ENCODE measurements around the gene TRIM46. TPM values are rescaled to one million over a fixed set of nuclear protein-coding genes. Genes with fewer than 3 reads are reported as not detected.
A peak's percentile ranks its signal among the peaks of the same experiment; 100 is the strongest.

Gene TRIM46, protein sequence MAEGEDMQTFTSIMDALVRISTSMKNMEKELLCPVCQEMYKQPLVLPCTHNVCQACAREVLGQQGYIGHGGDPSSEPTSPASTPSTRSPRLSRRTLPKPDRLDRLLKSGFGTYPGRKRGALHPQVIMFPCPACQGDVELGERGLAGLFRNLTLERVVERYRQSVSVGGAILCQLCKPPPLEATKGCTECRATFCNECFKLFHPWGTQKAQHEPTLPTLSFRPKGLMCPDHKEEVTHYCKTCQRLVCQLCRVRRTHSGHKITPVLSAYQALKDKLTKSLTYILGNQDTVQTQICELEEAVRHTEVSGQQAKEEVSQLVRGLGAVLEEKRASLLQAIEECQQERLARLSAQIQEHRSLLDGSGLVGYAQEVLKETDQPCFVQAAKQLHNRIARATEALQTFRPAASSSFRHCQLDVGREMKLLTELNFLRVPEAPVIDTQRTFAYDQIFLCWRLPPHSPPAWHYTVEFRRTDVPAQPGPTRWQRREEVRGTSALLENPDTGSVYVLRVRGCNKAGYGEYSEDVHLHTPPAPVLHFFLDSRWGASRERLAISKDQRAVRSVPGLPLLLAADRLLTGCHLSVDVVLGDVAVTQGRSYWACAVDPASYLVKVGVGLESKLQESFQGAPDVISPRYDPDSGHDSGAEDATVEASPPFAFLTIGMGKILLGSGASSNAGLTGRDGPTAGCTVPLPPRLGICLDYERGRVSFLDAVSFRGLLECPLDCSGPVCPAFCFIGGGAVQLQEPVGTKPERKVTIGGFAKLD
- 2.1 TPM for total RNA-seq
- 0.28 TPM for polyA plus RNA-seq (ENCODE audit: insufficient read depth, low read depth, low replicate concordance)
- long read RNA-seq, donor 1 = 0 reads
- long read RNA-seq, donor 2 = 0 reads
- long read RNA-seq, donor 3 = 0 reads
- long read RNA-seq, donor 4 = 0 reads
- long read RNA-seq, donor 5 = 0 reads
- long read RNA-seq, donor 6 = 0 reads
- long read RNA-seq, donor 7, partial matches to known transcripts = 1 of 1 reads
- long read RNA-seq, donor 7, other reads (novel, unspliced or antisense) = 0 of 1 reads
- long read RNA-seq, donor 8 = 0 reads
- long read RNA-seq, donor 9 = 0 reads
- long read RNA-seq, donor 10 = 0 reads

DNA sequence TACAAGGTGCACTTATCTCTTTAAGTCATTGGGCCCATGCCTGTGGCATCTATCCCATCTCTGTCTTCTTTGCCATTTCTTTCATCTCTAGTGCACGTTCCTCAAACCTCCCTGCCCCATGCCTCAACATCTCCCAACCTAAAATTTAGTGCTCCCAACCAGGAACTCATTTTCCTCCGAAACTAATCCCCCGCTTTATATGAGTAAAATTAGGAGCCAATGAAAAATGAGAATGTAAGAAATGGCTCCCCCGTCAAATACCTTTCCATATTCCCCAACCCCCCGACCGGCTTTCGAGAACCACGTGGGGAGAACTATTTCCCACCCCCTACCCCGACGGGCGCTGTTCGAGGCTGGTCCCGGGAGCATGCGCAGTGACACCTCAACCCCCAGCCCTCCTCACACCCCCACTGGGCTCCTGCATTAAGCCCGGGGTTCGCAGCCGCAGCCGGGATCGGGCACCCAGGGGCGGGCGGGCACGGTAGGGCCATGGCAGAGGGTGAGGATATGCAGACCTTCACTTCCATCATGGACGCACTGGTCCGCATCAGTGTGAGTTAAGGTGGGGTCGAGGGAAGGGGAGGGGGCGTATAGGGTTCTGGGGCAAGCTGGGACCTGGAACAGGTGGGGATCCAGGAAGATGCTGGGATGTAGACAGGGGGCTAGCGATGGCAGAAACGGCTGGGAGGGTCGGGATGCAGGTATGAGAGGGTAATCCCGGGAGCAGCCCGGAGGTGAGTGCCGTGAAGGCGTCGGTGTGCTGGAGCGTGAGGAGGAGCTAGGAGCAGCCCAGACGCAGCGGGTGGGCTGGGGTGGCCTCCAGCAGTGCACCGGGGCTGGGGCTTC, at the start of gene TRIM46:
Gene TRIM46, plus strand, starts transcription at position 372 of the 846 bp plus-strand sequence. Its CDS starts 118 bp downstream, at position 490.
- Histone ChIP-seq H3K4me1 (ENCODE audit: control insufficient read depth in 2 of 3, insufficient read depth in 2 of 3, low read depth in 1 of 3, low read length in 3 of 3) (peaks cover 0 to 19% (median 10%) of the 10 kb centered on the region in 3 donors), H3K27ac (ENCODE audit: low read depth in 2 of 2, low read length in 2 of 2) (peak within 1 kb of the TSS; percentile 92), H3K9ac (ENCODE audit: low read length in 3 of 3) (peak within 1 kb of the TSS; percentile 55 to 92 (median 86)), H3K36me3 (ENCODE audit: control insufficient read depth in 2 of 3, insufficient read depth in 3 of 3, low read length in 3 of 3) (peaks cover 4 to 14% (median 10%) of the 10 kb centered on the region in 3 donors), H3K4me3 (ENCODE audit: low read length in 3 of 3) (peak within 1 kb of the TSS; percentile 82 to 94 (median 93)), H3K27me3 (ENCODE audit: control insufficient read depth, insufficient read depth, low read length) (no peaks in the 10 kb centered on the region), H3K9me3 (ENCODE audit: control insufficient read depth in 2 of 3, insufficient read depth in 1 of 3, low read length in 3 of 3) (no peaks in the 10 kb centered on the region)
- TF ChIP-seq, protein P1, sequence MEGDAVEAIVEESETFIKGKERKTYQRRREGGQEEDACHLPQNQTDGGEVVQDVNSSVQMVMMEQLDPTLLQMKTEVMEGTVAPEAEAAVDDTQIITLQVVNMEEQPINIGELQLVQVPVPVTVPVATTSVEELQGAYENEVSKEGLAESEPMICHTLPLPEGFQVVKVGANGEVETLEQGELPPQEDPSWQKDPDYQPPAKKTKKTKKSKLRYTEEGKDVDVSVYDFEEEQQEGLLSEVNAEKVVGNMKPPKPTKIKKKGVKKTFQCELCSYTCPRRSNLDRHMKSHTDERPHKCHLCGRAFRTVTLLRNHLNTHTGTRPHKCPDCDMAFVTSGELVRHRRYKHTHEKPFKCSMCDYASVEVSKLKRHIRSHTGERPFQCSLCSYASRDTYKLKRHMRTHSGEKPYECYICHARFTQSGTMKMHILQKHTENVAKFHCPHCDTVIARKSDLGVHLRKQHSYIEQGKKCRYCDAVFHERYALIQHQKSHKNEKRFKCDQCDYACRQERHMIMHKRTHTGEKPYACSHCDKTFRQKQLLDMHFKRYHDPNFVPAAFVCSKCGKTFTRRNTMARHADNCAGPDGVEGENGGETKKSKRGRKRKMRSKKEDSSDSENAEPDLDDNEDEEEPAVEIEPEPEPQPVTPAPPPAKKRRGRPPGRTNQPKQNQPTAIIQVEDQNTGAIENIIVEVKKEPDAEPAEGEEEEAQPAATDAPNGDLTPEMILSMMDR (IDR thresholded peaks at IDR 0.05; ENCODE audit: borderline replicate concordance, extremely low read depth, insufficient read depth) = no peak
- peak in 4 of 5 donors; percentile 46 to 86 (median 70) for DNase-seq
- intact Hi-C loops (cut with DNase I) = loop anchor here (10.0 kb wide), 1 partner anchor 51 kb away; no protein-coding TSS in a partner anchor
- FAIRE-seq = no peak

DNA sequence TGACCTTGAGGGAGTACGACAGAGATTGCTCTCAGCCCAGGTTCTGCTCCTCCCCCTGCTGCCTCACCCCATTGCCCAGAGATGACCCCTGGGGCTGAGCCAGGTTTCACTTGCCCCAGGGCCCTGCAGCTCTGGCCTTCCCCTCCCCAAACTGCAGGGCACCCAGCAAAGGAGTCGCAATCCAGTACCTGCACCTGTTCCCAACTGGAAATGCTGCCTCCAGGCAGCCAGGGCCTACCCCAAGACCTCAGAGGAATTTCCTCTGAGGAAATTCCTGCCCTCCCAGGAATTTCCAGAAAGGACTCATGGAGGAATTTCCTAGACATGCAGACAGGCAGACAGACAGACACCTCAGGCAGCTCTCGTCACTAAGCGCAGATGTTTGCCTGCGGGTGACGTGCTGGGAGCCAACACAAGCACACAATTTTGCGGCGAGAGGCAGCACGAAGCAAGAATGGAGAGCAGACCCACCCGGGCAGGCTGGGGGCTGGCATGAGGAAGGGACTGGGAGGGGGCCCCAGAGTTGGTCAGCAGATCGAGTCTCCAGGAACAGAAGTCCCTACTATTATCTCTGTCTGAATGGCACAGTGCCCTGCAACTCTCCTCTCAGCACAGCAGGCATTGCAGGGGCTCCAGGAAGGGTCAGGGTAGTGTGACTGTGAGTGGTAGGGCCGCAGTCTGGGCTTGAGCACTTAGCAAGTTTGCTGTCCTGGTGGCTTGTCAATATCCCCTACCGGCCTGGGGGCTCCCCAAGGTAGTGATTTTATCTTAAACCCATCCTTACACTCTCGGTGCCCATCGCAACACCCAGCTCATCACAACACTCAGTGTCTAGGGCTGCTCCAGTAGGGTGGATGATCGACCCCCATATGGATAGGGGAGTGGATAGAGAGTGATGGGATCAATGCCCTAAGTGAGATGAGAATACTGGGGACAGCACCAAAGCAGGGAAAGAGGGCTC, 48.9 kb upstream of the TRIM46 start:
- DNase-seq (peak in 2 of 5 donors; percentile 22 to 79), FAIRE-seq (no peak)
- Histone ChIP-seq H3K4me1 (ENCODE audit: control insufficient read depth in 2 of 3, insufficient read depth in 2 of 3, low read depth in 1 of 3, low read length in 3 of 3) (peaks cover 0 to 17% (median 13%) of the 10 kb centered on the region in 3 donors), H3K9ac (ENCODE audit: low read length in 3 of 3) (no peak overlapping the region), H3K36me3 (ENCODE audit: control insufficient read depth in 2 of 3, insufficient read depth in 3 of 3, low read length in 3 of 3) (no peaks in the 10 kb centered on the region), H3K27me3 (ENCODE audit: control insufficient read depth, insufficient read depth, low read length) (no peaks in the 10 kb centered on the region), H3K27ac (ENCODE audit: low read depth in 2 of 2, low read length in 2 of 2) (peak overlapping the region in 1 of 2 donors; percentile 85), H3K4me3 (ENCODE audit: low read length in 3 of 3) (no peak overlapping the region), H3K9me3 (ENCODE audit: control insufficient read depth in 2 of 3, insufficient read depth in 1 of 3, low read length in 3 of 3) (no peaks in the 10 kb centered on the region)
- intact Hi-C loops (cut with DNase I) = no loop called here
- TF ChIP-seq, protein P1 (IDR thresholded peaks at IDR 0.05; ENCODE audit: borderline replicate concordance, extremely low read depth, insufficient read depth) = no peak
